Mammary epithelial cell (primary cell): ENCODE data around the gene KRTAP2-1.
"Not testable (repeated sequence)": the region's sequence is repeated elsewhere in the genome, so short reads cannot be mapped to it uniquely, and the experiment has no call there.

Source experiments
- CTCF ChIP-seq, 2 donors: IDR thresholded peaks in 1 of 2; conservative IDR thresholded peaks in 1 of 2; 2 replicates each; pipeline ENCODE4 v1.5.1; 2011 to 2012; ENCODE audit warnings: inconsistent platforms in 2 of 2, low read length in 2 of 2, mild to moderate bottlenecking in 2 of 2, control low read depth in 1 of 2, low read depth in 1 of 2; ENCODE audit not compliant: insufficient read depth in 1 of 2; ENCODE audit errors: extremely low read depth in 1 of 2
- EZH2 ChIP-seq: IDR thresholded peaks from 2 replicates; pipeline ENCODE4 v1.6.1; 2012; ENCODE audit warnings: low read length, inconsistent platforms, borderline replicate concordance

- not testable (repeated sequence) for TF ChIP-seq CTCF (conservative IDR thresholded peaks at IDR 0.05 in 1 of 2, IDR thresholded peaks at IDR 0.05 in 1 of 2; ENCODE audit: extremely low read depth in 1 of 2, insufficient read depth in 1 of 2, low read depth in 1 of 2, low read length in 2 of 2); EZH2
These were observed 12.7 kb downstream of the KRTAP2-1 start, which contains the start of gene KRTAP1-3 for GRCh38 chr17:41034346-41034935.
